ENCODE data around the gene LTN1. TPM values are rescaled to one million over a fixed set of nuclear protein-coding genes. Genes with fewer than 3 reads are reported as not detected.

The LTN1 gene
- polyA plus RNA-seq, 1 of the 3 experiments (the other 2 are of a cell fraction): 3.2 TPM

GRCh38 chr21:28938726-28939125 is 54.0 kb downstream of the LTN1 start:
- 81% methylated on average over 2 of the region's 2 CpGs for WGBS (ENCODE audit: low lambda C conversion rate)
- H3F3A ChIP-seq (replicated peaks; ENCODE audit: insufficient read depth): peaks cover 11% of the 10 kb centered on the region
- peak; percentile 25 for DNase-seq
- peaks cover 63 to 64% of the 10 kb centered on the region in 2 experiments for H3K36me3 ChIP-seq (replicated peaks in 1 of 2; ENCODE audit: control insufficient read depth in 1 of 2, insufficient read depth in 2 of 2, low read length in 1 of 2)
- H2AFZ ChIP-seq (ENCODE audit: low read depth): no peak overlapping the region
- H3K4me2 ChIP-seq: no peak overlapping the region
- CTCF ChIA-PET: interaction anchor here (1.0 to 3.0 kb wide), 8 partner anchors 10 to 601 kb away, joined by 3 to 29 read pairs (median 4); no protein-coding TSS in a partner anchor
- POLR2A ChIA-PET: no interaction called here
- no peak overlapping the region for H3K4me3 ChIP-seq (ENCODE audit: low read depth in 2 of 2, low read length in 1 of 2)
- no peak overlapping the region for H3K9ac ChIP-seq
- H3K4me1 ChIP-seq (ENCODE audit: control insufficient read depth in 1 of 2, insufficient read depth in 2 of 2, low read depth in 1 of 2, low read length in 1 of 2): peaks cover 3 to 9% of the 10 kb centered on the region in 2 experiments; a peak in 2 of 4 replicates
- no peak for TF ChIP-seq EZH2phosphoT487 (IDR thresholded peaks at IDR 0.05; ENCODE audit: borderline replicate concordance, low read depth)
- peak; percentile 31; the same call in 1 of the 2 replicates for TF ChIP-seq RCOR1 (IDR thresholded peaks at IDR 0.05; ENCODE audit: low read length)
- TF ChIP-seq GATA2 (CRISPR knock-in tag; IDR thresholded peaks at IDR 0.05): peak; percentile 46; the same call in 1 of the 2 replicates
- peak in 1 of 2 experiments; percentile 72; a peak in 1 of 4 replicates for TF ChIP-seq EP300 (IDR thresholded peaks at IDR 0.05; ENCODE audit: borderline replicate concordance in 1 of 2, low read depth in 1 of 2, low read length in 1 of 2)
- no peaks in the 10 kb centered on the region for H3K9me3 ChIP-seq
- H3K9me2 ChIP-seq: no peaks in the 10 kb centered on the region
- H3K27ac ChIP-seq (ENCODE audit: low read depth in 2 of 2, low read length in 1 of 2): peak overlapping the region in 1 of 2 experiments; percentile 76; a peak in 2 of 4 replicates
- H4K20me1 ChIP-seq (ENCODE audit: insufficient read depth): no peaks in the 10 kb centered on the region
- H3K79me2 ChIP-seq (ENCODE audit: insufficient read depth): no peaks in the 10 kb centered on the region
- no peaks in the 10 kb centered on the region for H3K27me3 ChIP-seq (ENCODE audit: insufficient read depth)

DNA sequence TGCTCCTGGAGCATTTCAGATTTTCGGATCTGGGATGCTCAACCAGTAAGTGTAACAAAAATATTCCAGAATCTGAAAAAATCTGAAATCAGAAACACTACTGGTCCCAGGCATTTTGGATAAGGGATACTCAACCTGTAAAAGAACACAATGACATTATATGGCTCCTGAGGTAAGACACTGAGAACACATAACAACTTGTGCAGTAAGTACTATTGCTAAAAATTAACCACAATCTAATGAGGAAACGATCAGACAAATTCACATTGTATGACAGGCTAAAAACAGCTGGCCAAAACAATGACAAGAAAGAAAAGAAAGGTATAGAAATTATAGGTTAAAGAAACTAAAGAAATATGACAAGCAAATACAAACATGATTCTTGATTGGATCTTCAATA is 54.9 kb downstream of the LTN1 start:
- peaks cover 3 to 9% of the 10 kb centered on the region in 2 experiments; a peak in 2 of 4 replicates for H3K4me1 ChIP-seq (ENCODE audit: control insufficient read depth in 1 of 2, insufficient read depth in 2 of 2, low read depth in 1 of 2, low read length in 1 of 2)
- H3K27me3 ChIP-seq (ENCODE audit: insufficient read depth): no peaks in the 10 kb centered on the region
- H2AFZ ChIP-seq (ENCODE audit: low read depth): no peak overlapping the region
- POLR2A ChIA-PET: no interaction called here
- H3K36me3 ChIP-seq (replicated peaks in 1 of 2; ENCODE audit: control insufficient read depth in 1 of 2, insufficient read depth in 2 of 2, low read length in 1 of 2): peaks cover 55 to 59% of the 10 kb centered on the region in 2 experiments
- no peaks in the 10 kb centered on the region for H3K79me2 ChIP-seq (ENCODE audit: insufficient read depth)
- no peak overlapping the region for H3K27ac ChIP-seq (ENCODE audit: low read depth in 2 of 2, low read length in 1 of 2)
- no peaks in the 10 kb centered on the region for H4K20me1 ChIP-seq (ENCODE audit: insufficient read depth)
- H3K4me2 ChIP-seq: no peak overlapping the region
- CTCF ChIA-PET: interaction anchor here (0.6 to 3.0 kb wide), 2 partner anchors 61 to 193 kb away, joined by 4 to 29 read pairs; no protein-coding TSS in a partner anchor
- TF ChIP-seq POLR2AphosphoS5 (IDR thresholded peaks at IDR 0.05; ENCODE audit: low read depth, low read length): no peak
- TF ChIP-seq YY1 (IDR thresholded peaks at IDR 0.05; ENCODE audit: low read depth): no peak
- TF ChIP-seq, protein P1, sequence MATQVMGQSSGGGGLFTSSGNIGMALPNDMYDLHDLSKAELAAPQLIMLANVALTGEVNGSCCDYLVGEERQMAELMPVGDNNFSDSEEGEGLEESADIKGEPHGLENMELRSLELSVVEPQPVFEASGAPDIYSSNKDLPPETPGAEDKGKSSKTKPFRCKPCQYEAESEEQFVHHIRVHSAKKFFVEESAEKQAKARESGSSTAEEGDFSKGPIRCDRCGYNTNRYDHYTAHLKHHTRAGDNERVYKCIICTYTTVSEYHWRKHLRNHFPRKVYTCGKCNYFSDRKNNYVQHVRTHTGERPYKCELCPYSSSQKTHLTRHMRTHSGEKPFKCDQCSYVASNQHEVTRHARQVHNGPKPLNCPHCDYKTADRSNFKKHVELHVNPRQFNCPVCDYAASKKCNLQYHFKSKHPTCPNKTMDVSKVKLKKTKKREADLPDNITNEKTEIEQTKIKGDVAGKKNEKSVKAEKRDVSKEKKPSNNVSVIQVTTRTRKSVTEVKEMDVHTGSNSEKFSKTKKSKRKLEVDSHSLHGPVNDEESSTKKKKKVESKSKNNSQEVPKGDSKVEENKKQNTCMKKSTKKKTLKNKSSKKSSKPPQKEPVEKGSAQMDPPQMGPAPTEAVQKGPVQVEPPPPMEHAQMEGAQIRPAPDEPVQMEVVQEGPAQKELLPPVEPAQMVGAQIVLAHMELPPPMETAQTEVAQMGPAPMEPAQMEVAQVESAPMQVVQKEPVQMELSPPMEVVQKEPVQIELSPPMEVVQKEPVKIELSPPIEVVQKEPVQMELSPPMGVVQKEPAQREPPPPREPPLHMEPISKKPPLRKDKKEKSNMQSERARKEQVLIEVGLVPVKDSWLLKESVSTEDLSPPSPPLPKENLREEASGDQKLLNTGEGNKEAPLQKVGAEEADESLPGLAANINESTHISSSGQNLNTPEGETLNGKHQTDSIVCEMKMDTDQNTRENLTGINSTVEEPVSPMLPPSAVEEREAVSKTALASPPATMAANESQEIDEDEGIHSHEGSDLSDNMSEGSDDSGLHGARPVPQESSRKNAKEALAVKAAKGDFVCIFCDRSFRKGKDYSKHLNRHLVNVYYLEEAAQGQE (IDR thresholded peaks at IDR 0.05; ENCODE audit: low read depth, low read length): no peak
- TF ChIP-seq ELF1 (IDR thresholded peaks at IDR 0.05): no peak
- no peak for TF ChIP-seq JUND (IDR thresholded peaks at IDR 0.05)
- TF ChIP-seq CHD2 (IDR thresholded peaks at IDR 0.05; ENCODE audit: low read length, partially characterized antibody): no peak
- no peak for TF ChIP-seq NRF1 (IDR thresholded peaks at IDR 0.05; ENCODE audit: low read depth, low read length)
- TF ChIP-seq CTCF (IDR thresholded peaks at IDR 0.05): no peak
- TF ChIP-seq TCF12 (IDR thresholded peaks at IDR 0.05): no peak
- TF ChIP-seq NFIC (IDR thresholded peaks at IDR 0.05; ENCODE audit: borderline replicate concordance): no peak
- TF ChIP-seq MXI1 (IDR thresholded peaks at IDR 0.05; ENCODE audit: low read depth, low read length): no peak
- no peak for TF ChIP-seq RCOR1 (IDR thresholded peaks at IDR 0.05; ENCODE audit: low read length)
- TF ChIP-seq EZH2phosphoT487 (IDR thresholded peaks at IDR 0.05; ENCODE audit: borderline replicate concordance, low read depth): no peak
- TF ChIP-seq RXRA (IDR thresholded peaks at IDR 0.05; ENCODE audit: borderline replicate concordance, low read depth): no peak
- TF ChIP-seq USF1 (IDR thresholded peaks at IDR 0.05; ENCODE audit: borderline replicate concordance, low read depth): no peak
- TF ChIP-seq SIN3A (IDR thresholded peaks at IDR 0.05; ENCODE audit: borderline replicate concordance, low read depth, low read length): no peak
- no peak for TF ChIP-seq MEF2A (IDR thresholded peaks at IDR 0.05; ENCODE audit: borderline replicate concordance, low read depth)
- DNase-seq: no peak
- H3K4me3 ChIP-seq (ENCODE audit: low read depth in 2 of 2, low read length in 1 of 2): no peak overlapping the region
- WGBS (ENCODE audit: low lambda C conversion rate): 94% methylated on average over 2 of the region's 2 CpGs
- H3F3A ChIP-seq (replicated peaks; ENCODE audit: insufficient read depth): peaks cover 11% of the 10 kb centered on the region
- no peaks in the 10 kb centered on the region for H3K9me3 ChIP-seq
- H3K9ac ChIP-seq: no peak overlapping the region
- H3K9me2 ChIP-seq: no peaks in the 10 kb centered on the region

All from SK-N-SH (cell line).